Skeletal muscle tissue (tissue), 4 donors: Measurements from ENCODE around the gene PRKG1. TPM values are rescaled to one million over a fixed set of nuclear protein-coding genes. Genes with fewer than 3 reads are reported as not detected.

Experiments used
- H3K27ac ChIP-seq: one replicate; pipeline ENCODE4 v1.7.0; 2013; ENCODE audit warnings: mild to moderate bottlenecking, low read depth, low read length, inconsistent platforms
- H3K27me3 ChIP-seq, 3 donors: one replicate each; pipeline ENCODE4 v1.7.0; 2013; ENCODE audit warnings: low read length in 3 of 3; ENCODE audit not compliant: control insufficient read depth in 3 of 3, insufficient read depth in 3 of 3
- H3K36me3 ChIP-seq, 3 donors: one replicate each; pipeline ENCODE4 v1.7.0; 2013; ENCODE audit warnings: low read length in 3 of 3; ENCODE audit not compliant: control insufficient read depth in 3 of 3, insufficient read depth in 3 of 3
- H3K4me1 ChIP-seq, 3 donors: one replicate each; pipeline ENCODE4 v1.7.0; 2013; ENCODE audit warnings: low read length in 3 of 3, mild to moderate bottlenecking in 3 of 3; ENCODE audit not compliant: control insufficient read depth in 3 of 3, insufficient read depth in 3 of 3
- H3K4me3 ChIP-seq, 3 donors: one replicate each; pipeline ENCODE4 v1.7.0; 2013; ENCODE audit warnings: low read length in 3 of 3
- H3K9ac ChIP-seq, 3 donors: one replicate each; pipeline ENCODE4 v1.7.0; 2013; ENCODE audit warnings: low read length in 3 of 3, mild to moderate bottlenecking in 3 of 3, moderate library complexity in 2 of 3, low read depth in 1 of 3
- H3K9me3 ChIP-seq, 3 donors: one replicate each; pipeline ENCODE4 v1.7.0; 2013; ENCODE audit warnings: low read length in 3 of 3; ENCODE audit not compliant: control insufficient read depth in 3 of 3
- total RNA-seq: library from RNA; depleted of rRNA; stranded (reverse); fragments of >200 nt; gene quantifications from one replicate; pipeline ENCODE4 v1.2.3, GENCODE V29; 2014
- donor health status: Osteomylitis.

PRKG1 gene
- total RNA-seq, 1 donor from 2014 or later: 44.9 TPM

GRCh38 chr10:51892965-51893658 lies 818.8 kb downstream of the PRKG1 start:
- Histone ChIP-seq H3K4me1 (peaks cover 0 to 8% (median 0%) of the 10 kb centered on the region in 3 donors), H3K27me3 (no peaks in the 10 kb centered on the region), H3K4me3 (no peak overlapping the region), H3K36me3 (no peaks in the 10 kb centered on the region), H3K9ac (no peak overlapping the region), H3K9me3 (no peaks in the 10 kb centered on the region), H3K27ac (no peak overlapping the region)

GRCh38 chr10:51894771-51895578 lies 820.7 kb downstream of the PRKG1 start:
- Histone ChIP-seq H3K9me3 (no peaks in the 10 kb centered on the region), H3K4me3 (no peak overlapping the region), H3K27me3 (no peaks in the 10 kb centered on the region), H3K36me3 (no peaks in the 10 kb centered on the region), H3K4me1 (peaks cover 0 to 8% (median 0%) of the 10 kb centered on the region in 3 donors), H3K27ac (peak overlapping the region; percentile 28), H3K9ac (no peak overlapping the region)

GRCh38 chr10:51896849-51897248 lies 822.6 kb downstream of the PRKG1 start:
- H3K36me3 ChIP-seq: no peaks in the 10 kb centered on the region
- H3K4me1 ChIP-seq: peaks cover 0 to 8% (median 0%) of the 10 kb centered on the region in 3 donors
- H3K27me3 ChIP-seq: no peaks in the 10 kb centered on the region
- no peak overlapping the region for H3K4me3 ChIP-seq
- no peak overlapping the region for H3K27ac ChIP-seq
- no peak overlapping the region for H3K9ac ChIP-seq
- H3K9me3 ChIP-seq: no peaks in the 10 kb centered on the region

GRCh38 chr10:51897560-51897959 lies 823.3 kb downstream of the PRKG1 start:
- H3K27me3 ChIP-seq: no peaks in the 10 kb centered on the region
- H3K4me3 ChIP-seq: no peak overlapping the region
- no peak overlapping the region for H3K27ac ChIP-seq
- peaks cover 0 to 8% (median 0%) of the 10 kb centered on the region in 3 donors for H3K4me1 ChIP-seq
- H3K9ac ChIP-seq: no peak overlapping the region
- no peaks in the 10 kb centered on the region for H3K36me3 ChIP-seq
- no peaks in the 10 kb centered on the region for H3K9me3 ChIP-seq

GRCh38 chr10:51900180-51900579 lies 825.9 kb downstream of the PRKG1 start:
- no peaks in the 10 kb centered on the region for H3K36me3 ChIP-seq
- no peak overlapping the region for H3K4me3 ChIP-seq
- H3K27me3 ChIP-seq: no peaks in the 10 kb centered on the region
- no peak overlapping the region for H3K27ac ChIP-seq
- peaks cover 0 to 5% (median 0%) of the 10 kb centered on the region in 3 donors for H3K4me1 ChIP-seq
- no peaks in the 10 kb centered on the region for H3K9me3 ChIP-seq
- H3K9ac ChIP-seq: no peak overlapping the region

GRCh38 chr10:51903675-51904074 lies 829.4 kb downstream of the PRKG1 start:
- no peaks in the 10 kb centered on the region for H3K4me1 ChIP-seq
- H3K27me3 ChIP-seq: no peaks in the 10 kb centered on the region
- no peak overlapping the region for H3K4me3 ChIP-seq
- no peaks in the 10 kb centered on the region for H3K36me3 ChIP-seq
- H3K9me3 ChIP-seq: no peaks in the 10 kb centered on the region
- no peak overlapping the region for H3K27ac ChIP-seq
- H3K9ac ChIP-seq: no peak overlapping the region

- H3K36me3 ChIP-seq: no peaks in the 10 kb centered on the region
- H3K27me3 ChIP-seq: no peaks in the 10 kb centered on the region
- no peak overlapping the region for H3K27ac ChIP-seq
- no peak overlapping the region for H3K9ac ChIP-seq
- no peaks in the 10 kb centered on the region for H3K4me1 ChIP-seq
- H3K4me3 ChIP-seq: no peak overlapping the region
- no peaks in the 10 kb centered on the region for H3K9me3 ChIP-seq
Observed at GRCh38 chr10:51905032-51905431, 830.7 kb downstream of the PRKG1 start.

GRCh38 chr10:51907361-51907760 lies 833.1 kb downstream of the PRKG1 start:
- H3K27me3 ChIP-seq: no peaks in the 10 kb centered on the region
- no peak overlapping the region for H3K9ac ChIP-seq
- no peaks in the 10 kb centered on the region for H3K4me1 ChIP-seq
- no peak overlapping the region for H3K4me3 ChIP-seq
- no peaks in the 10 kb centered on the region for H3K9me3 ChIP-seq
- H3K27ac ChIP-seq: no peak overlapping the region
- H3K36me3 ChIP-seq: no peaks in the 10 kb centered on the region

- Histone ChIP-seq H3K4me1 (no peaks in the 10 kb centered on the region), H3K36me3 (no peaks in the 10 kb centered on the region), H3K27me3 (no peaks in the 10 kb centered on the region), H3K9me3 (no peaks in the 10 kb centered on the region), H3K9ac (no peak overlapping the region), H3K4me3 (no peak overlapping the region), H3K27ac (no peak overlapping the region)
Observed at GRCh38 chr10:51910189-51910588, 835.9 kb downstream of the PRKG1 start.

- H3K27me3 ChIP-seq: no peaks in the 10 kb centered on the region
- H3K27ac ChIP-seq: no peak overlapping the region
Observed at GRCh38 chr10:51910596-51910995, 836.3 kb downstream of the PRKG1 start.

More at GRCh38 chr10:51910596-51910995, 836.3 kb downstream of the PRKG1 start:
- H3K9ac ChIP-seq: no peak overlapping the region
- no peaks in the 10 kb centered on the region for H3K9me3 ChIP-seq
- no peaks in the 10 kb centered on the region for H3K4me1 ChIP-seq
- no peaks in the 10 kb centered on the region for H3K36me3 ChIP-seq
- no peak overlapping the region for H3K4me3 ChIP-seq
